Measurements from ENCODE around the gene RPS14.
"Not testable (repeated sequence)": the region's sequence is repeated elsewhere in the genome, so short reads cannot be mapped to it uniquely, and the experiment has no call there.

RPS14 gene

DNA sequence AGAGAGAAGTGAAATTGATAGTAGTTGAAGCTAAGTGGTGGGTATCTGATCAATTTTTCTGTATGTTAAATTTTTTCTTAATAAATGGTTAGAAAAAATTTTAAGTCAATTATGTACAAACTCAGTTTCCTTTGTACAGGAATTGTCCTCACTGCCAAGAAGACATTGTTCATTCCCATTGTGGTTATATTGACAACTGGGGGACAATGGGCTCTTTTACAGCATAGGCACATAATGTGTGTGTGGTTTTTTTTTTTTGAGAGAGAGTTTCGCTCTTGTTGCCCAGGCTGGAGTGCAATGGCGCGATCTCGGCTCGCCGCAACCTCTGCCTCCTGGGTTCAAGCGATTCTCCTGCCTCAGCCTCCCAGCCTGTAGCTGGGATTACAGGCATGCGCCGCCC, 23.4 kb downstream of the RPS14 start:
- not testable (repeated sequence) for H3K27ac ChIP-seq, H3K4me3 ChIP-seq

DNA sequence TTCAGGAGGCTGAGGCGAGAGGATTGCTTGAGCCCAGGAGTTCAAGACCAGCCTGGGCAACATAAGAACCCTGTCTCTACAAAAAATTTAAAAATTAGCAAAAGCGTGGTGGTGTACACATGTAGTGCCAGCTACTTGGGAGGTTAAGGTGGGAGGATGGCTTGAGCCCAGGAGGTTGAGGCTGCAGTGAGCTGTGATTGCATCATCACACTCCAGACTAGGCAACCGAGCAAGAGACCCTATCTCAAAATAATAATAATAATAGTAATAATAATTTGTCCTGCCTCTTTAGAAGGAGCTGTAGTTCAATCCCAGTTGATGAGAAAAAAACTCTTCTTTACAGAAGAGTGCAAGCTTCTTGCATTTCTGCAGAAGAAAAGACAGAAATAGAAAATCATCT, 26.8 kb downstream of the RPS14 start:
- no peak overlapping the region for H3K27ac ChIP-seq
- no peak overlapping the region for H3K4me3 ChIP-seq

DNA sequence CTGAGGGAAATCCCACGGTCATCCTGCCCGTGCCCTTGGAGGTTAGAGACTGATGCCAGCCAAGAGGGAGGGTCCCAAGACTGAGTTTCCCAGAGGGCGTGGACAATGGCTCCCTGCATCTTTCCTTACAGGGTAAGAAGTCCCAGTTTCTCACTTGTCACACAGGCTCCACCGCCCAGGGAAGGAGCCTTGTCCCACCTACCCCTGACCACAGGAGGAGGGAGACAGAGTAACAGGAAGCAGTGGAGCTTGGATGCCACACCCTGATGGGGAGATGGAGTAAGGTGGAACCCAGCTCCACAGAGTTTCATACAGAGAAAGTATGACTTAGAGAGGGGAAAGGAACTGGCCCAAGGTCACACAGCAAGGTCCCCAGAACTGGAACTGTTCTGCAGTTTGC, 27.5 kb downstream of the RPS14 start:
- H3K4me3 ChIP-seq = no peak overlapping the region
- no peak overlapping the region for H3K27ac ChIP-seq

DNA sequence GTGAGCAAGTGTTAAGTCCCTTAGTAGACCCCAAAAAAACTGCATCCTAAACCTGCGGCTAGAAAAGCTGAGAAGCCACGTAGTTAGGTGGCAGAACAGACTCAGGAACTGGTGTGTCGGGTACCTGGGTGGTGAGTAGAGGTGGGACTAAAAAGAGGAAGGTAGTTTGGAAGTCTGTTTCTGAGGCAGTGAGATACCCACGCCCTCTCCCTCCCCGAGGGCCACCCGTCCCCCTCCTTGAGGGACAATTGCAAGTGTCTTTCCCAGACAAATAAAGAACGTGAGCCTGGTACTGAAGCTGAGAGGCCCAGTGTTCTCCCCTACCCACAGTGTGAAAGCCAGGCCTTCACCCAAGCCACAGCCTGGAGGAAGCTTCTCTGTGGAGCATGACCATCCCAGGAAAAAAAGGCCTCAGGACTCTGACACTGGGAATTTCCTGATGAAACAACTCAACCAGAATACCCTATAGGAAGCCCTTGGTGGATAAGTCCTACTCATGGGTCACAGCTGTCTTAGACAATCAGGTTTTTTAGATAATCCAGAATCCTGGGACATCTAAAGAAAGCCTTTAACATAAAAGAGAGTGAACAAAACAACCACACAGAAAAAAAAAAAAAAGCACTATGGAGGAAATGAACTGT, 29.8 kb downstream of the RPS14 start:
- no peak overlapping the region for H3K4me3 ChIP-seq
- peak overlapping the region in 2 of 21 experiments; percentile 25 to 70 for H3K27ac ChIP-seq

DNA sequence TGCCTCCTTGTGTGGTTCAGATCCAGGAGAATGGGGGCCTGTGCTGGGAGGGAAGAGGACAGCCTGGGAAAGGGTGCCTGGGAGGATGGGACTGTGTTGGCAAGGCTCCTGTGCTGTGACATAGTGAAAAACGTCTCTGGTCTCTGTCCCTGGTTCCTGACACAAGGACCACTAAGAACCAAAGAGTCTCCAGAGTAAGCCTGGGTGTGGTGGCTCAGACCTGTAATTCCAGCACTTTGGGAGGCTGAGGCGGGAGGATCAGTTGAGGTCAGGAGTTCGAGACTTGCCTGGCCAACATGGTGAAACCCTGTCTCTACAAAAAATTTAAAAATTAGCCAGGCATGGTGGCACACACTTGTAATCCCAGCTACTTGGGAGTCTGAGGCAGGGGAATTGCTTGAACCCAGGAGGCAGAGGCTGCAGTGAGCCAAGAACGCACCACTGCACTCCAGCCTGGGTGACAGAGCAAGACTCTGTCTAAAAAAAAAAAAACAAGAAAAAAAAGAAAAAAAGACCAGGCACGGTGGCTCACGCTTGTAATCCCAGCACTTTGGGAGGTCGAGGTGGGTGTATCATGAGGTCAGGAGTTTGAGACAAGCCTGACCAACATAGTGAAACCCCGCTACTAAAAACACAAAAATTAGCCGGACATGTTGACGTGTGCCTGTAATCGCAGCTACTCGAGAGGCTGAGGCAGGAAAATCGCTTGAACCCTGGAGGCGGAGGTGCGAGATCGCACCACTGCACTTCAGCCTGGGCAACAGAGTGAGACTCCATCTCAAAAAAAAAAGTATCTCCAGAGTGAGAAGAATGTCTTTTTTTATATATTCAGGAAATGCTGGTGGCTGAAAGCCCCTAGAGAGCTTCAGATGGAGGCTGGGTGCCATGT, 35.4 kb downstream of the RPS14 start:
- peak overlapping the region; percentile 34 to 93 (median 85) for H3K27ac ChIP-seq
- not testable (repeated sequence) for H3K4me3 ChIP-seq

DNA sequence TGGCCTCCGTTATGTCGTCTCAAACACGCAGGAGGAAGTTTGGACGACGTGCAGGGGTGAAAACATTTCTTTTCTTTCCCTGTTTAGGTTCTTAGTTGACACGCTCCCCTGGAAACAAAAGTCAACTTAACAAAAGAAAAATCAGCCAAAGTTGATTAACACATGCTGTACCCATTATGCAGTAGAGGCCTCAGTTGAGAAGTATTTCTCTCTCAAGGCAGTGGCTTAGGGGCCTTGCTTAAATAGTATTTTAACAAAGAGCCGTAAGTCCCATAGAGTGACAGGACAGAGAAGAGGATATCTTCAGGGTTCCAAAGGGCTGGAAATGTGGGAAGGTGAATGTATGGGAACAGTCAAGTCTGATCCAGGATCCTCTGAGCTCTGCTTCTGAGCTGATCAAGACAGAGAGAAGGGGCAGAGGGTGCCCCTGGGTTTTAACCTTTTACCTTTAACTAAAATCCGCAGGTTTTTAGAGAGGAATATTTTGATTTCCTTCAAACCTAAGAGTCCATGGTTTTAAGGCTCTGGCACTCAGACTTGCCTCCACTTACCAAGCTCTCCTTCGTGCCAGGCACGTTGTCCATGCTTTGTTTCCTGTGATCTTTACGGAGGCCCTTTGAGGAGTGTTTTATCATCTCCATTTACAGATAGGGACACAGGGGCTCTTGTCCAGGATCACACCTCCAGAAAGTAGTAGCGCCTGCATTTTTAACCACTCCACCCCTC, 36.2 kb downstream of the RPS14 start:
- H3K4me3 ChIP-seq = peak overlapping the region in 2 of 7 experiments; percentile 45 to 51
- peak overlapping the region; percentile 34 to 93 (median 85) for H3K27ac ChIP-seq

DNA sequence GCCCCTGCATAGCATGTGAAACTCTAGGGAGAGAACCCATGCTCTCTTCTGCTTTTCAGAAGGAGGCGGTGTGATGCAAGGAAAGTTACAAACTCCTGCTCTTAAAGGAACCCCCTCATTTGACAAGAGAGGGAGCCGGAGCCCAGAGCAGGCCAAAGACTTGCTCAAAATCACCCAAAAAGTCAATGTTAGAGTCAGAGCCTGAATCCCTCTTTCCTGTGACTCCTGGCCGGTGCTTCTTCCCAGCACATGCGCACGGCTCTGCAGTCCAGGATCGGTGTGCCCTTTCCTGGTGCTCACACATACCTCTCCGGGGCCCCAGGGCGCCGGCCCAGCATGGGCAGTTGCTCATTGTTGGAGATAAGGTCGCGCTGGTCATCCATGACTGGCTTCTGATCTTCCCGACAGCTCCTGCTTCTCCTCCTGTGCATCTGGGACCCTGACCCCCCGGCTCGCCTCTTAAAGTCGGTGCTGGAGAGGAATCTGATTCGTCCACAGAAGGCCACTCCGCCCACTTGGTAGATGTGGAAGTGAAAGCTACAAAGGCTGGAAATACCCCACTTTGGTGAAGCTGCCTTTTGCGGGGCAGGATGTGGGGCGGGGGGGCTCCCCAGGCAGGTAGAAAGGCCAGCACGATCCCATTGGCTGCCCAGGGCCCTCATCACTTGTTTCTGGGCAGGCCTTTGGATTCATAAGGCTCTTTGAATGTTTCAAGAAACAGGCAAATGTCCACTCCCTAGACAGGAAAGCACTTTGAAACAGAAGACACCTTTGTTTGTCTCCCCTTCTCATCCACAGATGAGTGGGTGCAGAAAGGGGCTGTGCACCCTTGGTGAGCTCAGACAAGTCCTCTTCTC, 37.0 kb downstream of the RPS14 start, which contains the start of gene CD74:
TSS of gene CD74 (minus strand) at position 592 of the 857 bp plus-strand sequence. CDS start at position 431, 161 bp downstream.
- Histone ChIP-seq H3K27ac (peak within 1 kb of the TSS; percentile 60 to 93 (median 85)), H3K4me3 (peak within 1 kb of the TSS; percentile 34 to 57 (median 42))

DNA sequence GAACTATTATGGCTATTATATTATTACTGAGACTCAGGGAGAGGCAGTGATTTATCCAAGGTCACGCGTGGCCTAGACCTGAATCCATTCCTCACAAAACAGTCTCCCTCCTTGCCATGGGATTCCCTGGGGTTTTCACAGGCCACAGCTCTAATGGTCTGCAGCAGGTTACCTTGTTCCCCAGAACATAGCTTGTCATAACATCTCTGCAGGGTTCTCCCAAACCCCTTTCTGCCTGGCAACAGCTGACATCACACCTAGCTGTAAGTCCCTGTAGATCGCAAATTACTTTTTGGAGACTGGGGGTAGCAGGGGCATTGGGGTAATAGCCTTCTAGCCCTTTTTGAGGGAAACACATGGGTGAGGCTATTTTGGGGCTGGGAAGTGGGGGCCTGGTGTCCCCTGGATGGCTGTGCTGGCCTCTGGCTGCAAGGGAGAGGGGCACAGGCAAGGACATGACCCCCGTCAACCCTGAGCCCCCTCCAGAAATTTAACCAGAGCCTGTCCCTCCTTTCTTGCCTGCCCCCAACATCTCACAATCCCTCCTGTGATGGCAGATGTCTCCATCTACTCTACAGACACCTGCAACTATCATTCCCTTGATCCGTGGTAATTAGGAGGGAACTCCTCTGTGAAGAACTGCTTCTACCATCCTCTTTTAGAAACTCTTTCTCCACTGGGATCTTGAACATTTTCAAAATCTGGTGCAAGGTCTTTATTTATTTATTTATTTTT, 38.1 kb downstream of the RPS14 start:
- H3K4me3 ChIP-seq = peak overlapping the region; percentile 34 to 57 (median 42)
- peak overlapping the region; percentile 51 to 93 (median 85) for H3K27ac ChIP-seq

DNA sequence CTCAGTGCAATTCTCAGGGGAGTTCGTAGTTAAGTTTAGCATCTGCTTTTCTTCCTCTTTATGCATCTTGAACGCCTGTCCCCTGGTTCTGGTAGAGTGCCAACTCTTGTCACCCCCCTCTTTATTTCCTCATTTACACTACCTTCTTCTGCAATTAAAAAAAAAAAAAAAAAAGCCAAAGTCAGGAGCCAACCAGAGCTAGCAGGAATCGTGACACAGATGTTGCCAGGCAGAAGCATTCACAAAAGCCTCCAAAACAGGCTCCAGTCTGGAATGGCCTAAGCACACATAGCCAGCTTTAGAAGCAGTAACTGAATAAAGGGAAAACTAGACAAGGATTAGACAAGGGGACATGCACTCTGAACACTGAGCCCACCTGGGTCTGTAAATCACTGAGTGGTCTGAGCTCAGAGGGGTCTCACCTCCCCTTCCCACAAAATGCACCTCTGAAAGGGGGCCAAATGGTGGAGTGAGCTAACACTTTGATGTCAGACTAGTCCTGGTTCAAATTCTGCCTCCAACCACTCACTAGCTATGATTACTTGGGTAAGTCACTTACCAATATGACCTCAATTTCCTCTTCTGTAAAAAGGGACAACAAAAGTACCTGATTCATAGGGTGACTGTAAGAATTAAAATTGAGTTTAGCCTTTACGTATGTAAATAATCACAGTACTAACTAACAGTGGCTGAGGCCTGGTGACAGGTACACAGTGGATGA, 38.9 kb downstream of the RPS14 start:
- Histone ChIP-seq H3K4me3 (peak overlapping the region; percentile 34 to 57 (median 42)), H3K27ac (peak overlapping the region; percentile 51 to 93 (median 85))

DNA sequence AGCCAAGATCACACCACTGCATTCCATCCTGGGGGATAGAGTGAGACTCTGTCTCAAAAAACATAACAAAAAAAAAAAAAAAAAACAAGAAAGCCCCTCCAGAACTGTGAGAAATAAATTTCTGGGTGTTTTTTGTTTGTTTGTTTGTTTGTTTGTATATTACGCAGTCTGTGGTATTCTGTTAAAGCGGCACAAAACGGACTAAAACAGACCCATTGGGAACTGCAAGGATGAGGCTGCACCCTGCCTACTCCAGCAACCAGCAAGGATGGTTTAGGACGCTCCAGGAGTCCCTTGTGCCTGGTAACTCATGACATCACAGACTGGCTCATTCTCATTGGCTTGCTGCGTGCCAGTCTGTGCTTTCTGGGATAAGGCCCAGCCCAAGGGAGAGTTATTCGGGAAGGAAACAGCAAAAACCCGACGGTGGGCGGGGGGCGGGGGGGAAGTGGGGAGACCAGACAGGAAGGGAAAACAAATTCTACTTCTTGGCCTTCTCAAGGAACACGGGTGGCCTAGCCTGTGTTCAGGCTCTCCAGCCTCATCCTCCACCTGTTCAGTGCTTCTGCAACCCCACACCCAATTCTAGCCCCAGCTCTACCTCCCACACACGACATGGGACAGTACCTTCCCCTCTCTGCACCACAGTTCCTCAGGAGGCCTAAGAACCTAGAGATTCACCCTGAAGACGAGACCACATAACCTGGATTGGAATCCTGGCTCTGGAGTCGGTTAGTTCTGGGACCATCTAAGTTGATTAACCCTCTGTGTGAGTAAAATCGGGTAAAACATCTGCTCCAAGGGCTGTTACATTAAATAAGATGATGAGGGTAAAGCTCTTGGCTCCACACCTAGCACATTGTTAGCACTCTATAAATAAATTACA, 39.7 kb downstream of the RPS14 start:
- Histone ChIP-seq H3K27ac (peak overlapping the region; percentile 3 to 93 (median 79)), H3K4me3 (peak overlapping the region; percentile 34 to 57 (median 42))

DNA sequence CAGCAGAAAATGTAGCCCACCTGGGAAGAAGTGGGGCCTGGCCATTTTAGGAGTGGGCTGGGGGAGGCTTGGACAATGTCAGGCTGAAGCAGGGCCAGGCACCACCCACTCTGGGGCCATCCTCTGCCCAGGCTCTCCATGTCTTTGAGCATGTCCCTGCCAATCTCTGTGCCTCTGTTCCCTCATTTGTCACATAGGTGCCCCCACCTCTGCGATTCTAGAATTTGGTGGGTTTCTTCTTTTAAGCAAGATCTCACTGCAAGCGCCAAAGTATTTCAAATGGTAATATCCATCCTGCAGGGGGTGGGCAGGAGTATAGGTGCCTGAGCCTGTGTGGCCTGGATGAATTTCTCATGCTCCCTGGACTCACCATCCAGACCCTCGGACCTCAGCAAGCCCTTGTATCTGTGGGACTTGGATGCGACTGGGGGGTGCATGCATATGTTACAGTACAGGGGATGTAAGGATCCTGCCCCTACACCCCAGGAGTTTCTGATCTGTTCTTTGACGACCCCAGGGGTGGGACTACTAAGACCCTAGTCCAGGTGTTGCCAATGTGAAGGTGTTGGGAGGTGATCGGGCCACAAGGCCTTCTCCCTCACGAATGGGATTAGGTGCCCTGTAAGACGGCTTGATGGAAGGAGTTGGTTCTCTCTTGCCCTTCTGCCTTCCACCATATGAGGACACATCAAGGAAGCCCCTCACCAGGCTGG, 41.2 kb downstream of the RPS14 start:
- Histone ChIP-seq H3K4me3 (peak overlapping the region in 4 of 7 experiments; percentile 19 to 57 (median 46)), H3K27ac (peak overlapping the region in 14 of 21 experiments; percentile 6 to 93 (median 55))

DNA sequence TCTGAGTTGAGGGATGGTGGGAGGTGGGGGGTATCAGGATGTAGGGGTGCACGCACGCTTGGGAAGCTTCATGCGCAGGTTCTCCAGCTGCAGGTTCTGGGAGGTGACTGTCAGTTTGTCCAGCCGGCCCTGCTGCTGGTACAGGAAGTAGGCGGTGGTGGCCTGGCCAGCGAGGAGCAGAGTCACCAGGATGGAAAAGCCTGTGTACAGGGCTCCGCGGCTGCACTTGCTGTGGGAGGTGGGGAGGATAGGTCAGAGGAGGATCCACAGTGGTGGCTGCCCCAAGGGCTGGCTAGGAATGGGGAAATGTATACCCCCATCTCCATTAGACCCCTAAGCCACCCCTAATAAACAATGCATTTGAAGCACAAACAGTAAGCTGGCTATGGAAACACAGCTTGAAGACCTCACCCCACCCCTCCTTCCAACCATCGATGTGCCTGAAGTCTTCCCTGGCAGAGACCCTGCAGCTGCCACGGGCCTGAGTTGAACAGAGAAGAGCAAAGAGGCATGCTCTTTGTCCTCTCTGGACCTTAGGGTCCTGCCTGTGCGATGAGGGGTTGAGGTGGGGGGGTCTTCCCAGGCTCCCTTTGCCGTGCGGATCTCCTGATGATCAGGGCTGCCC, 42.3 kb downstream of the RPS14 start:
- peak overlapping the region in 1 of 7 experiments; percentile 51 for H3K4me3 ChIP-seq
- peak overlapping the region in 6 of 21 experiments; percentile 13 to 93 (median 54) for H3K27ac ChIP-seq

DNA sequence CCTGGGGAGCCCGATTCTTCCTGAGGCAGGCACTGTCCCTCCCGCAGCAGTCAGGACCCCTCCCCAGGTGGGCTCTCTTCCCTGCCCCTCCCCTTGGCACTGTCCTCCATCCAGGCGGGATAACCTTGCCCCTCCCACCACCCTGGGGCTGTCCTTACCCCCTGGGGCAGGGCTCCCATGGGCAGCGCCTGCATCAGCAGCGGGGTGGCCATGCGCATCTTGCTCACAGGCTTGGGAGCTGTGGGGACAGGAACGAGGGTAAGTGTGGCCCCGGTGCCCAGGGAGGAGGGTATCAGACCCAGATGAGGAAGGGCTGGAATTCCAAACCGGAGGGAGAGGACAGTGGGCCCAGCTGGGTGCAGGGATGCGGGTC, 42.8 kb downstream of the RPS14 start:
- Histone ChIP-seq H3K4me3 (no peak overlapping the region), H3K27ac (peak overlapping the region in 2 of 21 experiments; percentile 13 to 50)

DNA sequence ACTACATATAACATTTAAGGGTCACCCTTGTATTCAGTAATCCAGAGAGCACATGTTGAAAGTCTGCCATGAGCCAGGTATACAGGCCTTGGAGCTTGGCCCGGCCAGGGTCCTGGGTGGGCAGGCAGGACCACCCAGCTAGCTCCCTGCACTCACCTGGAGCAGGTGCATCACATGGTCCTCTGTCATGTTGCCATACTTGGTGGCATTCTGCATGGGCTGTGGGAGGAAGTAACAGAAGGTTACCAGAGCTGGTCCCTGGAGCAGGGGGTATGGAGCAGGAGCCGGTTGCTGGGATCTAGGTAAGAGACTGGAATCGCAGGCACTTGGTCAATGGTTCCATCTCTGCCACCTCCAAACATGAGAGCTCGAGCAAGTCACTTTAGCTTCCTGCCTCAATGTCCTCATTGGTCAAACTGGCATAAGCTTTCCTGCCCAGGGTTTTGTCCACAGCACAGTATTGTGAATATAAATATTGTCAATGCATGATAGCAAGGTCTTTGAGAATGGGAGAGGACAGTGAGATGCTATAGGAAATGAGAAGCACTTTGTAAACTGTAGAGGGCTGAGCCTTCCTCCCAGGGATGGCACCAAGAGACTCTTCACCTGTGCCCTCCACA, 43.3 kb downstream of the RPS14 start:
- H3K27ac ChIP-seq = no peak overlapping the region
- no peak overlapping the region for H3K4me3 ChIP-seq

Data from skin epidermis (tissue), 12 donors.